NOMO-1 (cell line): ENCODE measurements around the gene SCN3A.

ENCODE experiments used
- DNase-seq, 2 experiments: peaks; one replicate each; lab custom pipeline; 2025; ENCODE audit not compliant: unreplicated experiment in 2 of 2; lab: John Stamatoyannopoulos, UW

The SCN3A gene

GRCh38 chr2:165058476-165059265 is 145.2 kb downstream of the SCN3A start:
- DNase-seq, result no peak

- no peak for DNase-seq
Observed at GRCh38 chr2:165057931-165058330, 145.9 kb downstream of the SCN3A start.

- DNase-seq, result no peak
Observed at GRCh38 chr2:165057308-165057707, 146.5 kb downstream of the SCN3A start.

GRCh38 chr2:165056564-165056963 is 147.3 kb downstream of the SCN3A start:
- DNase-seq, result no peak

- no peak for DNase-seq
Observed at GRCh38 chr2:165055082-165055851, 148.6 kb downstream of the SCN3A start.

GRCh38 chr2:165054652-165055051 is 149.2 kb downstream of the SCN3A start:
- DNase-seq, result no peak

- DNase-seq, result no peak
Observed at GRCh38 chr2:165044505-165045303, 159.1 kb downstream of the SCN3A start.
